CD4-positive, alpha-beta T cell treated with Interleukin-1 beta for 1 hour (primary cell): ENCODE data around the gene SLC8A2.

ENCODE experiments used
- DNase-seq, 2 donors: peaks; one replicate each; pipeline ENCODE4 v3.0.0-alpha.2; 2020 to 2022

SLC8A2 gene

GRCh38 chr19:47471733-47472457, at the start of gene SLC8A2:
SLC8A2 (minus strand) TSS chr19:47471893; CDS start chr19:47466403, 5,490 bp downstream.
- peak; percentile 63 to 65 for DNase-seq

GRCh38 chr19:47520839-47521238, 49.1 kb upstream of the SLC8A2 start:
- DNase-seq, result no peak

GRCh38 chr19:47520343-47520806, 48.7 kb upstream of the SLC8A2 start:
- no peak for DNase-seq

GRCh38 chr19:47518854-47519253, 47.2 kb upstream of the SLC8A2 start:
- no peak for DNase-seq

- DNase-seq, result peak; percentile 54 to 69
These were observed 46.4 kb upstream of the SLC8A2 start for GRCh38 chr19:47518139-47518538.

- DNase-seq, result peak; percentile 100
These were observed 43.3 kb upstream of the SLC8A2 start, which contains the start of gene NAPA for GRCh38 chr19:47514869-47515588. NAPA (minus strand) TSS chr19:47515063; CDS start chr19:47514940, 123 bp downstream.

GRCh38 chr19:47514151-47514868, 42.6 kb upstream of the SLC8A2 start:
- DNase-seq, result no peak

GRCh38 chr19:47512948-47513319, 41.2 kb upstream of the SLC8A2 start:
- DNase-seq, result no peak

GRCh38 chr19:47512183-47512947, 40.7 kb upstream of the SLC8A2 start:
- DNase-seq, result no peak

- no peak for DNase-seq
These were observed 40.0 kb upstream of the SLC8A2 start for GRCh38 chr19:47511681-47512080.

GRCh38 chr19:47511128-47511517, 39.4 kb upstream of the SLC8A2 start:
- no peak for DNase-seq

- DNase-seq, result no peak
These were observed 38.9 kb upstream of the SLC8A2 start for GRCh38 chr19:47510516-47511127.

GRCh38 chr19:47509973-47510372, 38.3 kb upstream of the SLC8A2 start:
- no peak for DNase-seq

GRCh38 chr19:47509170-47509847, 37.6 kb upstream of the SLC8A2 start:
- no peak for DNase-seq

GRCh38 chr19:47508721-47509120, 37.0 kb upstream of the SLC8A2 start:
- no peak for DNase-seq

GRCh38 chr19:47507924-47508553, 36.3 kb upstream of the SLC8A2 start:
- DNase-seq, result no peak

- DNase-seq, result no peak
These were observed 35.3 kb upstream of the SLC8A2 start for GRCh38 chr19:47507012-47507411.

- no peak for DNase-seq
These were observed 34.8 kb upstream of the SLC8A2 start for GRCh38 chr19:47506459-47506858.

- DNase-seq, result no peak
These were observed 33.8 kb upstream of the SLC8A2 start for GRCh38 chr19:47505506-47505905.

GRCh38 chr19:47503826-47504150, 32.1 kb upstream of the SLC8A2 start:
- DNase-seq, result no peak

GRCh38 chr19:47503130-47503825, 31.6 kb upstream of the SLC8A2 start:
- no peak for DNase-seq
